HL-60 (cell line): ENCODE data around the gene IGF1.

Source experiments
- CTCF ChIP-seq: IDR thresholded peaks from one replicate; pipeline ENCODE4 v1.5.1; 2011; ENCODE audit warnings: low read length, control low read depth, inconsistent platforms; ENCODE audit not compliant: insufficient read depth
- GABPA ChIP-seq: IDR thresholded peaks from 2 replicates; pipeline ENCODE4 v1.6.1; 2012; ENCODE audit warnings: low read depth
- POLR2AphosphoS5 ChIP-seq: IDR thresholded peaks from 2 replicates; pipeline ENCODE4 v1.6.1; 2012; ENCODE audit warnings: low read depth
- REST ChIP-seq: IDR thresholded peaks from 2 replicates; pipeline ENCODE4 v1.6.1; 2012; ENCODE audit warnings: low read depth; ENCODE audit not compliant: insufficient replicate concordance

DNA sequence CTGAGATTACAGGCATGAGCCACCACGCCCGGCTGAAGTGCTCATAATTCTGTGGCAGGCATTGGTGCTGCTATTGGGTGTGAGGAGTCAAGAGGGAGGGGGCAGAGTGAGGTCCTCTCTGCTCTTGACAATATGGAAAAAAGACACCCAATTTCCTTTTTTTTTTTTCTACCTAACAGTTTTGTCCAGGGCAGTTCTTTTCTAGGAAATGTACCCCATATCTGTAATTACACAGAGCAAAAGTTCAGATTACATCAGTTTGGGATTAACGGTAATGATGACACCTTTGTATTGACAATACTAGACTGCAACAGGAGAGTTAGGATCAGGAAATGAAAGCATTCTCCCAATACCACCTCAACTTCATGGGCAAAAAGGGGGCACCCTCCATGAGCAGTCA, 36.3 kb downstream of the IGF1 start:
- TF ChIP-seq CTCF (no peak), GABPA (no peak), POLR2AphosphoS5 (no peak), REST (no peak)
